HG03175 (cell line): ENCODE results near the gene METTL24.
"Not testable (repeated sequence)": the region's sequence is repeated elsewhere in the genome, so short reads cannot be mapped to it uniquely, and the experiment has no call there.

ENCODE experiments used
- ATAC-seq: cut with Tn5 transposase; IDR thresholded peaks from one replicate; pipeline ENCODE4 v1.9.1; 2021; ENCODE audit warnings: mild to moderate bottlenecking, moderate library complexity; ENCODE audit not compliant: unreplicated experiment

METTL24 gene

DNA sequence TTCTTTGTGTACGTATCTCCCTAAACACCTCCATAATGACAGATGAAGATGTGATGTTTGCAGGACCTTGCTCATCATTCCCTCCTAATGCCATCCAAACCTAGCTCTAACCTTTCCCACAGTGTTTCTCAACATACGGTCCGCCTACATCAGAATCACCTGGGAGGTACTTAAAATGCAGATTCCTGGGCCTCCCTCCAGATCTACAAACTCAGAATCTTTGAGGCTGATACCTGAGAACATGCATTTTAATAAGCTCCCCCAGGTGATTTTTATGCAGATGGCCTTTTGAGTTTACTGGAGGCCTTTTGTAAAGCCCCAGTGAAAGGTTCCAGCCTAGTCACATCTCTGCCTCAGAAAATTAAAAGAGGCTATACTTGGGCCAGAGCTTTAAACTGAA is 40.5 kb downstream of the METTL24 start:
- ATAC-seq: no peak

DNA sequence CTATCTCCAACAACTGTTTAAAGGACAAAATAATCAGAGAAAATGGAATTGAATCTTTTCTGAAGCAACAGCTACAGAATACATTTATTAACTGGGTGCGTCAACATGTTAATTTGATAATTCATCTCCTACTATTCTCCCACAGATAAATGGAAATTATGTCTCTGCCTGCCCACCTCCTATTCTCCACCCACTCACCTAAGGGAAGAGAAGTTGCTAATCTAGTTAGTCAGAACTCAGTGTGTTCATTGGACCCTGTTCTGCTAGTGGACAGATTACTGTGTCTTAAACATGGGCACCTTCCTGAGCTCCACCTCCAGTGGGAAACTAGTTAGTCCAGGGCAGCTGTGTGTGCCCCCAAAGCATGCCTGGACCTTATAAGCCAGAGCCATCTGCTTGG is 41.0 kb downstream of the METTL24 start:
- ATAC-seq: no peak

DNA sequence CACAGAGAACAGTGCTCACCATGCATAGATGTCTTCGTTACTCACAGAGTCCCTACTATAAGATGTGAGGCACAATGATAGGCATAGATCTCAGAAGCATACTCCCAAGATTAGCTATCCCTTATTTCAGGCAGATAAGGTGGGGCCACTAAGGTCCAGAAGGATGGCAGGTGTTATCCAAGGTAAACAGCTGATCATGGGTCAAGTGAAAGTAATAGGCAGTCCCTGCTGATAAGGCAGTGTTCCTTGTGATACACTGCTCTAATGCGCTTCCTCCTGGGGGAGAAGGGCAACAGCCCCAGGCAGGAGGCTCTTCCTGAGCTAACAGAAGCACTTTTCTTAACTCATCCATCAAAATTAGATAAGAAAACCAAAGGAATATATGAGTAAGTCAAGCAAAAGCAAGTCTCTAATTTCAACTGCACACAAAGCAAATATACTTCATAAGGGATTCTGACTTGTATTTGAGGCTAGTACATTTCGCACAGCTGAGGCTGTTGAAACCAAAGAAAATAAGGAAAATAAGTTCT is 42.2 kb downstream of the METTL24 start:
- no peak for ATAC-seq

DNA sequence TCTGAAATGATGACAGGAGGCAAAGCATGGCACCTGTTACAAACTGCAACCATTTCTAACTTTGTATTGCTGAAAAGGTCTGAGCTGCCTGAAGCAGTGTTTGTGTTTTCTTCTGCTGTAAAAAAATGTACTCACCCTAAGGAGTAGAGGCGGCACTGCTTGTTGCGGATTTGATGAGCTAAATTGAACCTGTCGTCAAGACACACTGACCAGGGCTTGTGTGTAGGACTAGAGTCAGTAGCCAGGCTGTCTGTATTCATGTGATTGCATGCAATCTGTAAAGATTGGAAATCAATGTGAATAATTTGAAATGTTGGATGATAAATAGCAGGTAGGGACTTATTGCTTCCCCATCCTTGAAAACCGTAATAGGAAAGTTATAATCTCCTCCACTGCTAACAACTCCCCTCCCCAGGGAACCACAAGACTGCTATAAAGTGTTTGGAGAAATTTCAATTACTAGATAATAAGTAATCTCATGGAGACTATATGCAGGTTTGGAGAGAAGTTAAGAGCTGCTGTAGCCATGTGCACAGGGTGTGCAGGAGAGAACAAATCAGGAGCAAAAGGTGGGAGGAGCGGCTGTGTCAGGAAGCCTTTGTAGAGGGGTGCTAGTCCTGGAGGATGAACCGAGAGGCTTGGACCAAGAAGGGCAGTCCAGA is 42.8 kb downstream of the METTL24 start:
- no peak for ATAC-seq

DNA sequence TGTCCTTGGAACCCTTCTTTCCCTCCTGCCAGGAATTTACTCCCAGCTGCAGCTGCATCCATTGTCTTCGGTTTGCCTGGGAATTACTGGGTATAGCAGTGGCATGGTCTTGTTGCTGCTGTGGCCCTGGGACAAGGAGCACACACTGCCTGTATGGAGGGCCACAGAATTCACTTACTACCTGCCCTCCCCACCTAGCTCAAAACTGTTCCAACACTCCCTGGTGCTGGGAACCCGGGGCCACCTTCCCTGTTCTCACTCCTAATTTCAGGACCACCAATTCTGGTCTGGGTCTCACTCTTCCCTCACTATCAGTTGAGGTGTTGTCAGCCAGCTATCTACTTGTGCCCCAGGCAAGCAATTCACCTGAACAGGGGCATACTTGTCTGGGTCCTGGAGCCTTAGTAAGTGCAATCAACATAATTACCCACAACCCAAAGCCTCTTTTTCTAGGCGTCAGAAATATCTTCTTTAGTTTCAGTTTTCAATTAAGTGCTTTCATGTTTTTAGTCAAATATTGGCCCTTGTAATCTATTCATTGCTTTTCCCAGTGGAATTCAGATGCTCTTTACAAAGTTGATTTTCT is 47.2 kb downstream of the METTL24 start:
- ATAC-seq: no peak

DNA sequence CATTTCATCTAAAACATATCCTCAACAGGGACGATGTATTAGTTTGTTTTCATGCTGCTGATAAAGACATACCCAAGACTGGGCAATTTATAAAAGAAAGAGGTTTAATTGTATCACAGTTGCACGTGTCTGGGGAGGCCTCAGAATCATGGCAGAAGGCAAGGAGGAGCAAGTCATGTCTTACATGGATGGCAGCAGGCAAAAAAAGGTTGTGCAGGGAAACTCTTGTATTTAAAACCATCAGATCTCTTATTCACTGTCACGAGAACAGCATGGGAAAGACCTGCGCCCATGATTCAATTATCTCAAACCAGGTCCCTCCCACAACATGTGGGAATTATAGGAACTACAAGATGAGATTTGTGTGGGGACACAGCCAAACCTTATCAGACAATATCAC is 48.7 kb downstream of the METTL24 start:
- not testable (repeated sequence) for ATAC-seq

DNA sequence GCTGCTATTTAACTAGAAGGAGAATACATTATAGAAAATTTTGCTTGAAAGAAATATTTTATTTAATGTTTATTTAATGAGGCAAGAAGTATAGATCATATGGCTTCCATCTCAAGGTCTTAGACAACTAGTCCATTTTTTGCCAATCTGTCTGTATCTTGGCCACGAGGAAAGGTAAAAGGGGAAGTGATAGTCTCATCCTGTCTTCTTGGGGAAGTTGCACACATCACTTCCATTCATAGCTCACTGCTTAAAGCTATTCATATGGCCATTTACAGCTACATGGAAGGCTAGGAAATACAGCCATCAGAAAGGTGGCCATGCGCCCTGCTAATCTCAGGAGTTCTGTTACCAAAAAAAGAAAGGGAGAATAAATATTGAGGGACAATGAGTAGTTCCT is 50.8 kb downstream of the METTL24 start:
- no peak for ATAC-seq

DNA sequence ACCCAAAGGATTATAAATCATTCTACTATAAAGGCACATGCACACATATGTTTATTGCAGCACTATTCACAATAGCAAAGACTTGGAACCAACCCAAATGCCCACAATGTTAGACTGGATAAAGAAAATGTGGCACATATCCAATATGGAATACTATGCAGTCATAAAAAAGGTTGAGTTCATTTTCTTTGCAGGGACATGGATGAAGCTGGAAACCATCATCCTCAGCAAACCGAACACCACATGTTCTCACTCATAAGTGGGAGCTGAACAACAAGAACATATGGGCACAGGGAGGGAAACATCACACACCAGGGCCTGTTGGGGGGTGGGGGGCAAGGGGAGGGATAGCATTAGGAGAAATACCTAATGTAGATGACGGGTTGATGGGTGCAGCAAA is 52.3 kb downstream of the METTL24 start:
- not testable (repeated sequence) for ATAC-seq

DNA sequence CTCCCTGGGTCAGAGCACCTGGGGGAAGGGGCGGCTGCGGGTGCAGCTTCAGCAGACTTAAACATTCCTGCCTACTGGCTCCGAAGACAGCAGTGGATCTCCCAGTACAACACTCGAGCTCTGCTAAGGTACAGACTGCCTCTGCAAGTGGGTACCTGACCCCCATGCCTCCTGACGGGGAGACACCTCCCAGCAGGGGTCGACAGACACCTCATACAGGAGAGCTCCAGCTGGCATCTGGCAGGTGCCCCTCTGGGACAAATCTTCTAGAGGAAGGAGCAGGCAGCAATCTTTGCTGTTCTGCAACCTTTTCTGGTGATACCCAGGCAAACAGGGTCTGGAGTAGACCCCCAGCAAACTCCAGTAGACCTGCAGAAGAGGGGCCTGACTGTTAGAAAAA is 54.5 kb downstream of the METTL24 start:
- not testable (repeated sequence) for ATAC-seq

DNA sequence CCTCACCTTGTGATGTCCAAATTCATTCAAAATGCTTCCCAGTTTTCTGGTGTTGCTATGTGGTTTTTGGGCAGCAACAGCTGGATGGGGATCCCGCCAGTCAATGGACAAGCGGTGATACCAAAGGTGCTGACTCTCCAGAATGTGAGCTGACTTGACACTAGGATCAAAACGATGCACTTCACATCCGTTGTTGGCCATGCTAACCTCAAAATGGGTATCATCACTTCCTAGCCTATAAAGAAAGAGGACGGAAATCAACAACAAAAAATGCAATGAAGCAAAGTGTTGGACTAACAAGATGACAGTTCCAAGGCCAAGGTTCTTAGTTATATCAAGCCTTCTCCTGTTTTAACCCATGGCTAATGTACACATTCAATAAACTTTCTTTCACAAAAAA is 59.2 kb downstream of the METTL24 start:
- ATAC-seq: no peak

DNA sequence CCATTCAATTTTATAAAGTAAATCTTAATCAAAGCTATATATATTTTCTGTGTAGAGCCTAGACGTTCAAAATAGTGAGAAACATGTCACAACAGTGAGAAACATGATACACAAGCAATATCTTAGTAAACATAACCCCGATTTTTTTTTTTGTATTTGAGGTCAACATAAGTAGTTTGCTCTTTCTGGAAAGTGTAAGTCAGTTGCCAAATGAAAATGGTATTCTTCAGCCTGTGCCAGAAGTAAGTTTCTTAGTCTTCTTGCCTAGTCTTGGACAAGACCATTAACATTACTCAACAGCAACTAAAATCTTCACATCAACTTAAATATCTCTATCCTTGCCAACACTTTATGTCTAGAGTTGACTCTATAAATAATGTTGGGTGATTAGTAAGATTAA is 59.7 kb downstream of the METTL24 start:
- no peak for ATAC-seq

DNA sequence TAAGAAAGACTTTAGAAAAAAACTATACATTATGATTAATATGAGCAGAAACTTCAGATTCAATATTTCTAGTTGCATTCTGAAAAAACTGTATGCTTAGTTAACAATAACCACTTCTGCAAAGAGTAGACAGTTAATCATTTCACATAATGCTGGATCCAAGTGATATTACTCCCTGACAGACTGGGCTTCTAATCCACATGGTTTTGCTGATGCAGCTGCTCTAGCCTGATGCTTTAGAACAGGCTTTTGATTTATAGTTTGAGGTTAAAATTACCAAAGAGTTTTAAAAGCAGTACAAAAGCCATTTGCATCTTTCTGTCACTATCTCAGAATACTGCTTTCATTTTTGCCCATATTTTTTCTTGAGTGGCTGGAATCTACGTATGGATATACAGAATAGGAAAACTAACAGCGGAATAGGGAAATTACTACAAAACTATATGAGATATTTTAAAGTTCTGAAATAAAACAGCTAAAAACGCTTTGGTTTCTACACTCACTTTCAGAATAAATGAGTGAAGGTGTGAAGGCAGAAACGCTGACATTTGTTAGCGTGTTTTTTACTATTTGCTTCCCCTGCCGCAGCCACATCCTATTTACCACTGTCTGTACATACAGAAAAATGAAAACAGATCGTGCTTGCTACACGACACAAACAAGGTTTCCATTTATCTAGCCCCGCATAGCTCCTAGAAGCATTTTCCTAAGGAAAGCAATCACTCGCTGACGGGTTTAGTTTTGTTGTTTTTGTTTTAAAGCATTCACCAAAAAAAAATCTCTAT is 61.7 kb downstream of the METTL24 start:
- ATAC-seq: no peak

DNA sequence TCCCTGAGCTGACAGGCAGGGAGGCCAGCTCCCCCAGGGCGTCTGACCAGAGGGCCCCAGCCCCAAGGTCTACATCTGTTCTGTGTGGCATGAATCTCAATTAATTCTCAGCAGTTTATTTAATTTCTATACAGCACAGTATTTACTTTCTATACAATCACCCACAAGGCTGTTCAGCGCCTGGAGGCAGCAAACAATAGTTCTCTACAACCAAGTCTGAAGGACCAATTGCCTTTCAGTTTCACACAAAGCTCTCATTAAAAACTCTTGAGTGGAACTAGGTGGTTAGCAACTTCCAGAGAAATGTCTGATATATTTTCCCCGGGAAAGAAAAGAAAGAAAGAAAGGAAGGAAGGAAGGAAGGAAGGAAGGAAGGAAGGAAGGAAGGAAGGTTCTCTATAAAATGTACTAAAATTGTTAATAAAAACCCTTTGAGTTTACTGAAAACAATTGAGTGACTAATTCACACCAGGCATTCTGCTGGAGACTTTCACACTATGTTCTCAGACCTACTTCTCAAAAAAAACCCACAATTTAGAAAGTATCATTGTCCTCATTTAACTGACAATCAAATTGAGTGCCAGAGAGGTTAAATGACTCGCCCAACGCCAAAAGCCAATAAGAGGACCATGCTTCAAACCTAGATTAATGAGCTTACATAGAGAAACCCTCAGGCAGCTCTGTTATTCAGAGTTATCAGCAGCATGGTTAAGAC is 62.5 kb downstream of the METTL24 start:
- ATAC-seq: no peak

DNA sequence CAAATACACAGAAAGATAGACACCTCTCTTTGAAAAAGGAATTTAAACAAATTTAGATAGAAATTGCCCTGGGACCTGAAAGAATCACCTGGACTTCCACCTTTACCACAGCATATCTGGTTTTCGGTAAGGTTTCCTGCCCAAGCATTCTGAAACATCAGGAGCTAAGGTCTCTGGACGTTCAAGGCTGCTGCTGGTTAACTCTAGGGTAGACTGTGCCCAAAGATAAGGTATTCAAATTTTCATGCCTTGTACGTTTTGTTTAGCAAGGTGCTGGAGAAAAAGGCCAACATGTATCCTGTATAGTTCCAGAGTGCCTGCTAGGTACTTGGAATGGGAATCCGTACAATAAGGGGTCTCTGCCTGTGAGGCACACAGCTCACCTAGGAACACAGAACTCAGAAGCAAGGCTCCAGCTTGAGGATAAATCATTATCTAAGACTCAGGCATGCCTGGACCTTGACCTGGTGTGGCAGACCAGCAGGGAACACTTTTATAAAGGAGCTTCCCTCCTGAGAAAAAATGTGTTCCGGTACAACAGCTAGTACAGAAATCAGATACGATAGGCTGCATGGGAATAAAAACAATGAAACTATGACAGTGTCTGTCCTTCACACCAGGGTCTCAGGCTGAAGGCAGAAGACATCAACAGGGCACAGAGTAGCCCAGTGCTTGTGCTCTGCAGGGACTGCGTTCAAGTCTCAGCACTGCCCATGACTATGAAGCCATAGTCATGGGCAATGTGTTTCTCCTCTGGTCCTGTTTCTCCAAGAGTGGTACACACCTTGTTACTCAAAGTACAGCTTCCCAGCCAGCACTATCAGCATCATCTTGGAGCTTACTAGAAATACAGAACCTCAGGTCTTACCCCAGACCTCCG is 70.4 kb downstream of the METTL24 start:
- ATAC-seq: no peak

DNA sequence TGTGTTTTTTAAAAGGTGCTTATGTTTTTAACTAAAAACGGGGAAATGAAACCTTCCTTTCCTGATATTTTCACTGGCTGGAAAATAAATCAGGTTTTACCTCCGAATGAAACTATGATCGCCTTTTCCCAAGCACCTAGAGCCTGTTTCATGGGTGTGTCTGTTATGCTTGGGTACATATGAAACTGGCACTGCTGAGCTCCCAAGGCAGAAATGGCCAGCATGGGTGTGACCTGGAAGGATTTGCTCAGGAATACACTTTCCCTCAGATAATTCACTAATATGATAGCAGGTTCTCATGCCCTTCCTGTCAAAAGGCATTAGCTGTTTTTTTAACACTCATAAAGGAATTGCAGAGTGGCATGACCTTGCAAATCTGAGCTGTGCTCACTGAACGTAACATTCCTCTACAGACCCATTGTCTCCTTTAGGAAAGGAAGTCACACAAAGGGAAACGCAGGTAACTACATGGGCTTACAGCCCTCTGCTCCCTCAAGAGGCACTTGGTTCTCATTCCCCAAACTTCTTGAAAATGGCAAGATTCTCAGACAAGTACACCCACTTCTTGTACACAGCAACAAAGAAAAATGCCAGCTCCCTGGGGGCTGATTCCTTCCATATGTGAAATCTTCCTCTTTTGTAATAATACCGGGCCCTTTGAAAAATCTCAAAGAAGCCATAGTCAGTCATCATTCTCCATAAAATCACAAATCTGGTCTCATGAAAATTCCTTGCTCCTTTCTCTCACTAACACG is 72.7 kb downstream of the METTL24 start:
- ATAC-seq: no peak

DNA sequence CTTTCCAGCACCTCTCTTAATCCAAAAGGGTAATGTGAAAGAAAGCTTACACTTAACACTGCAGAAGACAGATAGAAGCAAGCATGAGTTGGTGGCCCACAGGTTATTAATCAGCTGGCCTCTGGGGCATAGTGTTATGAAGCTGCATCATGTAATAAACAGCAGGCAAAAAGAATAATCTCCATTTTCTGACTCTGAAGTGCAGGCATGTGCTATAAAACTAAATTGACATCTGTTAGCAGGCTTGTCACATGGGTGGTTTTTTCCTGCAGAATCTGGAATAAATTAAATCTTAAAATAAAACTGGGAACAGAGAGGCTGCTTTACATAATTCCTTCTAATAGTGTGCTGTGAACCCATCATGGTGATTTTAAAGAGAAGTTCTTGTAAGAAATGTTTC is 73.3 kb downstream of the METTL24 start:
- no peak for ATAC-seq

DNA sequence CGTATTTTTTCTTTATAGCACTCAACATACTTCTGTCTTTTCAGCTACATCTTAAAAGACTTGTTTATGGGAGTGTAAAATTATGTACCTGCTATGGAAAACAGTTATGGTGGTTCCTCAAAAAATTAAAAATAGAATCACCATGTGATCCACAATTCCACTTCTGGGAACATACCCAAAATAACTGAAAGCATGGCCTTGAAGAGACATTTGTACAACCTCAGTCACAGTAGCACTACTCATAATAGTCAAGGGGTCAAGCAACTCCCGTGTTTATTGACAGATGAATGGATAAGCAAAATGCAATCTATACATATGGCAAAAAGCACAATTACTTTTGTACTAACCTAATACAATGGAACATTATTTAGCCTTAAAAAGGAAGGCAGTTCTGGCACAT is 74.5 kb downstream of the METTL24 start:
- ATAC-seq: no peak

DNA sequence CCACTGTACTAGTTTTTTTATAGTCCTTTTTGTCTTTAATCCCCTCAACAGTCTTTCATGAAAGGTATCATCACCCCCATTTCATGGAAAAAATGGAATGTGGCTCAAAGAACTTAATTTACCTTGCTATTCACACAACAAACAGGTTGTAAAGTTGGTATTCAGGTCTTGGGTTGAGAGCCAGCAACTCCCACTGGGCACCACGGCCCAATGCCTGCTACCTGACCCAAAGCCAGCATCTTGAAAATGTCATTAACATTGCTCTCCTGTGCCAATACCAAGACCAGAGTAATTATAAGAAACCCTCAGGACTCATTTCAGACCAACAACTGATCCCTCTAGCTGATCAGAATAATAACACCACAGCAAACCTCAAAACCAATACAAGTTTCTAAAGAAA is 75.7 kb downstream of the METTL24 start:
- ATAC-seq: no peak

DNA sequence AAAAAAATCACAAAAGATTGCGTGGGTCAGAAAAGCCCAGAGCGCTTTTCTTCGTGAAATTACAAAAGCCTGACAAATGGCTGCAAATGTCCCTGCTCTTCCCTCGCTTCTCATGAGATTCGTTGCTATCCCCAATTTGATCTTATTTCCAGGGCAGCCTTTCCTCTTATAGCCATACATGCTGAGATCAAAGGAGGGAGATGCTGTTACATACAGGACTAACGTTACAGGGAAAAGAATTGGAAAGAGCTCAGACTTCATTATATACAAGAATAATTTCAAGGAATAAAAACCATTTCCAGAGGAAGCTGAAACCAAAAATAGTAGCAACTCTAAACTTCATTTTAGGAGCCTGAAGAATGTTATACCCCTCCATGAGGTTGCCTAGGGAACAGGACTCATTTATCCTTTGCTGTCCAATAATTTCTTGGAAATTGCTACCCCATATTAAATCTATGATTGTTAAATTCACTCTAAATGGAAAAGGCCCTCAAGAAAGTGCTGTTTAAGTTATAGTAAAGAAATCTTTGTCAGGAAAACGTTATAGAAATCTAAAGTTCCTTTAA is 81.0 kb downstream of the METTL24 start:
- ATAC-seq: no peak
